ENCODE data around the gene CRAMP1.

Gene CRAMP1

GRCh38 chr16:1661826-1662225, 49.7 kb downstream of the CRAMP1 start:
- H3K36me3 ChIP-seq (replicated peaks), result peaks cover 62% of the 10 kb centered on the region
- in situ Hi-C loops (cut with MboI; ENCODE audit: low sequenced_read_pairs), result no loop called here
- H3K4me1 ChIP-seq, result no peaks in the 10 kb centered on the region
- H3K27me3 ChIP-seq (ENCODE audit: low read depth), result no peaks in the 10 kb centered on the region
- no peaks in the 10 kb centered on the region for H3K9me3 ChIP-seq
- no peak overlapping the region for H3K4me3 ChIP-seq
- no peak for DNase-seq (ENCODE audit: low spot score in 2 of 2)

DNA sequence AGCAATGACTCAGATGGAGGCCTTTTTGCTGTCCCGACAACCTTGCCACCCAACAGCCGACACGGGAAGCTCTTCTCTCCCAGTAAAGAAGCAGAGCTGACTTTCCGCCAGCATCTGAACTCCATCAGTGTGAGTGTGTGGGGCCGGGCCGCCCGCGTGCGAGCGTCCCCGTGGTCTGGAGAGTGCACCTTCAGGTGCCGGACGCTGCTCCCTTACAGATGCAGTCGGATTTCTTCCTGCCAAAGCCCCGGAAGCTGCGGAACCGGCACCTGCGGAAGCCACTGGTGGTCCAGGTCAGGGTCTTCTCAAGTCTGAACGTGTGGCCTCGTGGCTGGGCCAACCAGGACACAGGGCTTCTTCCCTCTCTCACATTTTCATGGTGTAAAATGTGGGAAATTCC, 50.4 kb downstream of the CRAMP1 start:
- Histone ChIP-seq H3K27me3 (ENCODE audit: low read depth) (no peaks in the 10 kb centered on the region), H3K4me3 (no peak overlapping the region), H3K9me3 (no peaks in the 10 kb centered on the region), H3K4me1 (no peaks in the 10 kb centered on the region), H3K36me3 (replicated peaks) (peaks cover 66% of the 10 kb centered on the region)
- in situ Hi-C loops (cut with MboI; ENCODE audit: low sequenced_read_pairs), result no loop called here
- no peak for DNase-seq (ENCODE audit: low spot score in 2 of 2)

- Histone ChIP-seq H3K27me3 (ENCODE audit: low read depth) (no peaks in the 10 kb centered on the region), H3K4me1 (no peaks in the 10 kb centered on the region), H3K9me3 (no peaks in the 10 kb centered on the region), H3K4me3 (no peak overlapping the region), H3K36me3 (replicated peaks) (peaks cover 77% of the 10 kb centered on the region)
- no peak for DNase-seq (ENCODE audit: low spot score in 2 of 2)
- in situ Hi-C loops (cut with MboI; ENCODE audit: low sequenced_read_pairs), result no loop called here
Observed at GRCh38 chr16:1665829-1666228, 53.7 kb downstream of the CRAMP1 start.

DNA sequence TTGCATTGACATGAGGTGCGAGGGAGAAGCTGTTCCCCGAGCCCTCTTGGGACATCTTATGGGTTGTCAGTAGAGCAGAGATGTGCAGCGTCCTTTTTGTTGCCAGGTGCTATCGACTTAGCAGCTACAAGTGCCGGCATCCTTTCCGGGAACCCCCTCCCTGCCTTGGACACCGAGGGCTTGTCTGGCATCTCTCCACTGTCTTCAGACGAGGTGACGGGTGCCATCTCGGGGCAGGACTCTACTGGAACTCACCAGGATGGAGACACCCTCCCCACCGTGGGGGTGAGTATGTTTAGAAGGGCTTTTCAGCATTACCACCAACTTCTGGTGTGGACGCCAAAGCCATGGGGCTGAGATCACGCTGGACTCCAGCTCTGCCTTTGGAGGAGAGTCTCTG, 54.2 kb downstream of the CRAMP1 start:
- no peaks in the 10 kb centered on the region for H3K4me1 ChIP-seq
- no peak for DNase-seq (ENCODE audit: low spot score in 2 of 2)
- H3K36me3 ChIP-seq (replicated peaks), result peaks cover 82% of the 10 kb centered on the region
- no peaks in the 10 kb centered on the region for H3K9me3 ChIP-seq
- H3K4me3 ChIP-seq, result no peak overlapping the region
- in situ Hi-C loops (cut with MboI; ENCODE audit: low sequenced_read_pairs), result no loop called here
- no peaks in the 10 kb centered on the region for H3K27me3 ChIP-seq (ENCODE audit: low read depth)

GRCh38 chr16:1667271-1667670, 55.1 kb downstream of the CRAMP1 start:
- Histone ChIP-seq H3K4me1 (no peaks in the 10 kb centered on the region), H3K9me3 (no peaks in the 10 kb centered on the region), H3K27me3 (ENCODE audit: low read depth) (no peaks in the 10 kb centered on the region), H3K4me3 (no peak overlapping the region), H3K36me3 (replicated peaks) (peaks cover 87% of the 10 kb centered on the region)
- in situ Hi-C loops (cut with MboI; ENCODE audit: low sequenced_read_pairs), result no loop called here
- no peak for DNase-seq (ENCODE audit: low spot score in 2 of 2)

DNA sequence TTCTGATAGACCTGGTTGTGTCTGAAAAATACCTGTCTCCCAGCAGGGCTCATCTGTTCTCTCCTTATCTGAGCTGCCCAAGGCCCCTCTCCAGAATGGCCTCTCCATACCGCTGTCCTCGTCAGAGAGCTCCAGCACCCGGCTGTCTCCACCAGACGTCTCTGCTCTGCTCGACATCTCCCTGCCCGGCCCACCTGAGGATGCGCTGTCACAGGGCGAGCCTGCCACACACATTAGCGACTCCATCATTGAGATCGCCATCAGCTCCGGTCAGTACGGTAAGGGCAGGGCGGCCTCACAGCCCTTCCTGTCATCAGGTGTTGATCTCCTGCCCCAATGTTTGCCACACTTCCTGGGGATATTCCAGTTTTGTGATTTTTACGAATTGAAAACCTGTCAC, 55.8 kb downstream of the CRAMP1 start:
- no peaks in the 10 kb centered on the region for H3K9me3 ChIP-seq
- no peak for DNase-seq (ENCODE audit: low spot score in 2 of 2)
- in situ Hi-C loops (cut with MboI; ENCODE audit: low sequenced_read_pairs), result no loop called here
- no peaks in the 10 kb centered on the region for H3K27me3 ChIP-seq (ENCODE audit: low read depth)
- H3K4me1 ChIP-seq, result no peaks in the 10 kb centered on the region
- H3K36me3 ChIP-seq (replicated peaks), result peaks cover 85% of the 10 kb centered on the region
- H3K4me3 ChIP-seq, result no peak overlapping the region

GRCh38 chr16:1668612-1669319, 56.6 kb downstream of the CRAMP1 start:
- no peak for DNase-seq (ENCODE audit: low spot score in 2 of 2)
- Histone ChIP-seq H3K36me3 (replicated peaks) (peaks cover 80% of the 10 kb centered on the region), H3K4me1 (no peaks in the 10 kb centered on the region), H3K4me3 (no peak overlapping the region), H3K27me3 (ENCODE audit: low read depth) (no peaks in the 10 kb centered on the region), H3K9me3 (no peaks in the 10 kb centered on the region)
- in situ Hi-C loops (cut with MboI; ENCODE audit: low sequenced_read_pairs), result no loop called here

DNA sequence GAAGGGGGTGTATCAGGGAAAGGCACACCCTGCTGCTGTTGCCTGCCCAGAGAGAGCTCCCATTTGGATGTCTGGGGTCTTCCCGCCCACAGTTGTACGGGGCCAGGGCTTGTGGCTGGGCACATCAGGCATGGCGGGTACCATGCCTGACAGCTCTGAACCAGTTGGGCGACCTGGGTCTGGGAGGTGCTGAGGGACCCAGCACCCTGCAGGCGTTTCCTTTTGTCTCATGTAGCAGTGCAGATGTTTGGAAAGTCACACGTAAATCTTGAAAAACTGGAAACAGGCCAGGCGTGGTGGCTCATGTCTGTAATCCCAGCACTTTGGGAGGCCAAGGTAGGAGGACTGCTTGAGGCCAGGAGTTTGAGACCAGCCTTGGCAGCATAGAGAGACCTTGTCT, 57.5 kb downstream of the CRAMP1 start:
- Histone ChIP-seq H3K27me3 (ENCODE audit: low read depth) (no peaks in the 10 kb centered on the region), H3K4me1 (no peaks in the 10 kb centered on the region), H3K4me3 (no peak overlapping the region), H3K36me3 (replicated peaks) (peaks cover 80% of the 10 kb centered on the region), H3K9me3 (no peaks in the 10 kb centered on the region)
- in situ Hi-C loops (cut with MboI; ENCODE audit: low sequenced_read_pairs), result no loop called here
- no peak for DNase-seq (ENCODE audit: low spot score in 2 of 2)

GRCh38 chr16:1670371-1670770, 58.2 kb downstream of the CRAMP1 start:
- no peak overlapping the region for H3K4me3 ChIP-seq
- no peaks in the 10 kb centered on the region for H3K9me3 ChIP-seq
- H3K36me3 ChIP-seq (replicated peaks), result peaks cover 80% of the 10 kb centered on the region
- no peaks in the 10 kb centered on the region for H3K4me1 ChIP-seq
- in situ Hi-C loops (cut with MboI; ENCODE audit: low sequenced_read_pairs), result no loop called here
- H3K27me3 ChIP-seq (ENCODE audit: low read depth), result no peaks in the 10 kb centered on the region
- no peak for DNase-seq (ENCODE audit: low spot score in 2 of 2)

DNA sequence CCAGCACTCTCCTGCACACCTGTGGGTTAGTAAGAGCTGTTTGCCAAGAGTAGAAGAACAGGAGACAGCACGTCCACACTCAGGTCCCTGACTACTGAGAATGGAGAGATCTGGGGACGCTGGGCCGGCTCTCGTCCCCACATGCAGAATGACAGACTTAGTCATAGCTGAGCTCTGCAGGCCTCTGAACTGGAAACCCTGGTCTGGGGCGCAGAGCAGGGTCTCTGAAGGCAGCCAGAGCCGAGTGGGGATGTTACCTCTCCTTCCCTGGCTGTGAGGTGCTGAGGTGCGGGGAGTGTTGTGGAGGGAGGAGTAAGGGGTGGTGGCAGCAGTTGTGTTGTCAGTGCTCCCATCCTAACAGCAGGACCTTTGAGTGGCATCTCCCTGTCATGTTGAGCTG, 58.7 kb downstream of the CRAMP1 start:
- peaks cover 77% of the 10 kb centered on the region for H3K36me3 ChIP-seq (replicated peaks)
- DNase-seq (ENCODE audit: low spot score in 2 of 2), result no peak
- no peaks in the 10 kb centered on the region for H3K4me1 ChIP-seq
- H3K4me3 ChIP-seq, result no peak overlapping the region
- no peaks in the 10 kb centered on the region for H3K27me3 ChIP-seq (ENCODE audit: low read depth)
- H3K9me3 ChIP-seq, result no peaks in the 10 kb centered on the region
- in situ Hi-C loops (cut with MboI; ENCODE audit: low sequenced_read_pairs), result no loop called here

- no peak overlapping the region for H3K4me3 ChIP-seq
- H3K36me3 ChIP-seq (replicated peaks), result peaks cover 57% of the 10 kb centered on the region
- H3K4me1 ChIP-seq, result peaks cover 3% of the 10 kb centered on the region; the same call in 1 of the 2 replicates
- in situ Hi-C loops (cut with MboI; ENCODE audit: low sequenced_read_pairs), result no loop called here
- no peaks in the 10 kb centered on the region for H3K27me3 ChIP-seq (ENCODE audit: low read depth)
- no peak for DNase-seq (ENCODE audit: low spot score in 2 of 2)
- H3K9me3 ChIP-seq, result no peaks in the 10 kb centered on the region
Observed at GRCh38 chr16:1673424-1674151, 61.4 kb downstream of the CRAMP1 start.

- DNase-seq (ENCODE audit: low spot score in 2 of 2), result no peak
- in situ Hi-C loops (cut with MboI; ENCODE audit: low sequenced_read_pairs), result no loop called here
- Histone ChIP-seq H3K4me1 (peaks cover 8% of the 10 kb centered on the region), H3K4me3 (no peak overlapping the region), H3K9me3 (no peaks in the 10 kb centered on the region), H3K36me3 (replicated peaks) (peaks cover 50% of the 10 kb centered on the region), H3K27me3 (ENCODE audit: low read depth) (no peaks in the 10 kb centered on the region)
Observed at GRCh38 chr16:1674306-1674705, 62.1 kb downstream of the CRAMP1 start.

DNA sequence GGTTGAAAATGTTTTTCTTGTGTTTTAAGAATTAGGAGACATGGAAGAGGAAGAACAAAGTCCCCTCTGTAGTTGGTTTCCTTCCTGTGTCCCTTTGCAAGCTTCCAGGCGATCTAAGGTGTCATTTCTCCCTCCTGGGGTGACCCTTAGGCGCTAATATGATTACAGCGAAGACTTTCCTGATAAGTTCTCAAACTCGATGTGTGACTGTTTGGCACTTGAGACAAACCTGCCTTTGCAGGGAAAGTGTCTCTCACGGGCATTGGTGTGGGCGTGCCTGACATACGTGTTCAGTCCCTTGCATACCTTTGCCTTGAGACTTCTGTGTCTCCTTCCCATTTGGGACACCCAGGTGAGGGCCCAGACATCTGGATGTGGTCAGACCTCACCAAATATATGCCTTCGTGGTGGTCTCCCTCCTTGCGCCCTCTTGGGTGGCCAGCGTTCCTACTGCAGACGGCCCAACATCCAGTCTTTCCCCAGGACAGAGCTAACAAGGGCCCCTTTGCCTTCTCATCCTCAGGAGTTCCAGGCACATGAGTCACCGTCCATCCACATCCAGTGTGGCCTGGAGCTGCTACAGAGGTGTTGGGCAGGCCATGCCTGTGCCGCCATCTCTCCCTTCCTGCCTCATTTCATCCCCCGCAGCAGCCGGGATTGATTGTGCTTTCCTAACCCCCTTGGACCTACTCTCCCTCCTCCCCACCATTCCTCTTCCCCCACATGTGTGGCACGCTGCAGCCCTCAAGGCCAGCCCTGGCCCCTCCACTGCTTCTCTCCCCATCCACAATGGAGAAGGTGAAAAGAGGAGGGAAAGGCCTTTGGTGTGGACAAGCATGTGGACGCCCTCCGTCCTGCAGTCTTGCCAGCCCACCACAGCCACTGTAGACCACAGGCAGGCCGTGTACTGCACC, 62.8 kb downstream of the CRAMP1 start:
- Histone ChIP-seq H3K4me1 (peaks cover 15% of the 10 kb centered on the region), H3K9me3 (no peaks in the 10 kb centered on the region), H3K36me3 (replicated peaks) (peaks cover 49% of the 10 kb centered on the region), H3K4me3 (no peak overlapping the region), H3K27me3 (ENCODE audit: low read depth) (no peaks in the 10 kb centered on the region)
- DNase-seq (ENCODE audit: low spot score in 2 of 2), result no peak
- in situ Hi-C loops (cut with MboI; ENCODE audit: low sequenced_read_pairs), result no loop called here

- Histone ChIP-seq H3K36me3 (replicated peaks) (peaks cover 42% of the 10 kb centered on the region), H3K4me1 (peaks cover 20% of the 10 kb centered on the region), H3K4me3 (no peak overlapping the region), H3K27me3 (ENCODE audit: low read depth) (no peaks in the 10 kb centered on the region), H3K9me3 (no peaks in the 10 kb centered on the region)
- in situ Hi-C loops (cut with MboI; ENCODE audit: low sequenced_read_pairs), result no loop called here
- DNase-seq (ENCODE audit: low spot score in 2 of 2), result no peak
Observed at GRCh38 chr16:1676661-1677060, 64.5 kb downstream of the CRAMP1 start.

Data from HAP-1 (cell line).